Measurements from ENCODE around the gene AICDA.
A peak's percentile ranks its signal among the peaks of the same experiment; 100 is the strongest.
"Not testable (repeated sequence)": the region's sequence is repeated elsewhere in the genome, so short reads cannot be mapped to it uniquely, and the experiment has no call there.

The AICDA gene

DNA sequence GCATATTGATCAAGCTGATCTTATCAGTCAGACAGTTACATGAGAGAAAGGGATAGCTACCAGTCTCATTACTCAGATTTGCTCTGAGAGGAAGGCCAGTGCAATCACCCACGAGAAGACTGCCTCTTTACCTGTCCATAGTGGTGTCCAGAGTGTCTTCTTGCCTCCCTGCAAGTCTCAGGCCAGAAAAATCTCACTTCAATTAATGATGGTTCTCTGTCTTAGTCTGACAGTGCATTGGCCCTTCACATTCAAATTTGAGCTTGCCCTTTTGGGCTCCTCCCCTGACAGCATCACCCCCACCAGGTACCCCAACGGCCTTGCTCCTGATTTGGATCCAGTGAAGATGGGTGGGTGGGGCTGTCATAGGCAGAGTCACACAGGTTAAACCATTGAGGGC is at the start of gene AICDA:
Gene AICDA, minus strand, starts transcription at position 231 of the 400 bp plus-strand sequence. Its CDS starts 92 bp downstream, at position 139.
- DNase-seq (ENCODE audit: low spot score), result no peak

DNA sequence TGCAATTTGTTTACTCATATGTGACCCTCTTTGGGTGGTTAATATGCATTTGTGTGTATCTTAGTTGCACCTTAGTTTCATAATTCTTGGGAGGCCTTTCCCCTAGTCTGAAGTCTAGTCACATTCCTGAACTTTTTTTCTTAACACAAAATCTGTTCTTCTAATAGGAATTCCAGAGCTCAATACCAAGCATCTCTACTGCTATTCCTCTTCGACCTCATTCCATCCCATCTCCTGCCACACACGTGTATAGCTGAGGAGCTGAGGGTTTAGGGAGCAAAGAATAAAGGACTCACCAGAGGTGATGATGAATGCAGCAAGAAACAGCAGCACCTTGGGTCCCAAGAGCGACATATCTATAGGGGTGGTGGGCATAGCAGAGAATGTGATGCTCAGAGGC is 49.1 kb upstream of the AICDA start:
- DNase-seq (ENCODE audit: low spot score), result no peak

DNA sequence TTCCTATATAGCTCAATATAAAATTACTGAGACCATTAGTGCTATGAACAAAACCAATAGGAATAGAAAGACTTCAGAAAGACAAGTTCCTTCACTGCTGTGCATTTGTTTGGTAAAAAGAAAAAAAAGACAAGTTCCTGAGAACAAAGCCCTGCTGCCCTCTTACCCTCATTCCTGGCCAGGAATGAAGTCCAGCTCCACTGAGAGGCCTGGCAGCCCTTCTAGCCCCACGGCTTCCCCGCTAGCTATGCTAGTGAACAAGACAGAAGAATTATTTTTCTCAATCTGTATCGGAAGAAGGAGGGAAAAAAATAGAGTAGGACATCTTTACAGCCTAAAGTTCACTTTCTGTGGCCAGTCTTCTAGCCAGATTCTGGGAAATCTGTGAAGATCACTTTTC is 48.4 kb upstream of the AICDA start:
- no peak for DNase-seq (ENCODE audit: low spot score)

DNA sequence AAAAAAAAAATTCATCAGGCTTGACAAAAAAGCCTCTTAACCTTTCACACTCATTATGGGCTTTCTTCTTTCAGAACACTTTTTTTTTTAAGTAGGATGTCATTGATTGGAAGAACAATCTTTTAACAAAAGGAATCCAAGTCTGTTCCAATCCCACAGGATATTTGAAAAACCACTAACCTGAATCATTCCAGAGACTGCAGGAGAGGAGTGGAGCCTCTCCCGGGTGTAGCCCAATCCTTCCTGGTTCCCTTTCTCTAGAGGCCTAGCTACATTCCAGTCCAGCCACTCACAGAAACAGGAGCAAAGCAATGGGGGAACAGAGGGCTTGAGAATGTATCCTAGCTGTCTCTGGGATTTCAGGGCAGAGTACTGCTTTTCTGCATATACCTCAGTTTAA is 45.7 kb upstream of the AICDA start:
- DNase-seq (ENCODE audit: low spot score), result peak; percentile 85

DNA sequence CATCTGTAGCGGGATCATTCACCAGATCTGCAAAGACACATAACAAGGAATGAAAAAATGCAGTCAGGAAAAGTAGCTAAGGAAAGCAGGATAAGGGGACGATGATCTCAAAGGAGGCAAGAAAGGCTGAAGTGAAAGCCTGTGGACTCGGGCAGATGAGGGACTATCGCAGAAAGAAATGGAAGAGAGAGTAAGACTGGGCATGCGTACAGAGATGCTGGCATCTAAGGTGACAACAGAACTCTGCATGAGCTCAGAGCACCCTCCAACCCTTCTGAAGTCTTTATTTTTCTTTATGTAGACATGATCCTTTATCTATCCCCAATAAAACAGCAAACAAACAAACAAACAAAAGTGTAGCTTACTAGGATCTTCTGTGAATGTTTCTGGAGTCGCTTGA is 42.8 kb upstream of the AICDA start:
- DNase-seq (ENCODE audit: low spot score), result no peak

DNA sequence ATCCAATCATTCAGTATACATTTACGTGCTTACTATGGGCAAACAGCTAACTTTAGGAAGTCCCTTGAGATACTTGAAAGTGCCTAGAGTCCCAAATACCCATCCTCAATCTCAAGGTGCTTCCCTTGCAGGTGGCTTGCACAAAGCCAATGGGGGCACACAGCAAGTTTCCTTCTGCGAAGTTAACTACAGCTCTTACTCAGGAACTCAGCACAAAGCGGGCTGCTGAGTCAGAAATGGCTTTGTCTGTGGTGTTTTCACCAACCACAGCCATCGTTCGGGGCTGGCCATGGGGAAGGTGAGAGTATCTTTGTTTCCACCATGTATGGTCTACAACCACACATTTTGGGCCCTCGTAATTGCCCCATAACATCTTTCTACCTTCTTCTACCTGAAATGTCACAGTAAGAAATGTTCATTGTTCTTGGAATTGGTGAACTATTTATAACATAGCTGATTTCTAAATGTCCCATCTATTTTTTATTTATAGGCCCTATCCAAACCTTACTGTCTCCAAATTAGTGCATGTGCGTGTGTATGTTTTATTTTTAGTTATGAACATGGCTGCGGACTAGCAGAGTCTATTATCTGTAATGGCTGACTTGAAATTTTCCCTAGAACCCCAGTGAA is 36.0 kb upstream of the AICDA start:
- DNase-seq (ENCODE audit: low spot score), result no peak

DNA sequence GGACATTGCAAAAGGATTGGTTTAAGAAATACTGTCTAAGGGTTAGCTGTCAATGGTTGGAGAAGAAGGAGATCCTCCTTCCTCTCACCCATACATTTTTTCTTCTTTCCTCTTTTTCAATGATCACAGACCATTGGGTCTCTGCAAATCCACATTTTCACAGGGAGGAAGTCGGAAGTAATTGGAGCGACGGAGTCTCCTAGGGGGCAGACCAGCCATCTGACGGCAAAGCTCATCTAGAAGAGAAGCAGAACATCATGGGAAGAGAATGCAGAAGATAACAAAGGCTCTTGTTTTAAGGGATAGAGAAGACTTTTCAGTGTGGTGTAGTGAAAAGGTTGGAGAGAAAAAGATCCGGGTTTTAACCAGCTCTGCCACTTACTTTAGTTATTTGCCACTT is 35.3 kb upstream of the AICDA start:
- DNase-seq (ENCODE audit: low spot score), result no peak

DNA sequence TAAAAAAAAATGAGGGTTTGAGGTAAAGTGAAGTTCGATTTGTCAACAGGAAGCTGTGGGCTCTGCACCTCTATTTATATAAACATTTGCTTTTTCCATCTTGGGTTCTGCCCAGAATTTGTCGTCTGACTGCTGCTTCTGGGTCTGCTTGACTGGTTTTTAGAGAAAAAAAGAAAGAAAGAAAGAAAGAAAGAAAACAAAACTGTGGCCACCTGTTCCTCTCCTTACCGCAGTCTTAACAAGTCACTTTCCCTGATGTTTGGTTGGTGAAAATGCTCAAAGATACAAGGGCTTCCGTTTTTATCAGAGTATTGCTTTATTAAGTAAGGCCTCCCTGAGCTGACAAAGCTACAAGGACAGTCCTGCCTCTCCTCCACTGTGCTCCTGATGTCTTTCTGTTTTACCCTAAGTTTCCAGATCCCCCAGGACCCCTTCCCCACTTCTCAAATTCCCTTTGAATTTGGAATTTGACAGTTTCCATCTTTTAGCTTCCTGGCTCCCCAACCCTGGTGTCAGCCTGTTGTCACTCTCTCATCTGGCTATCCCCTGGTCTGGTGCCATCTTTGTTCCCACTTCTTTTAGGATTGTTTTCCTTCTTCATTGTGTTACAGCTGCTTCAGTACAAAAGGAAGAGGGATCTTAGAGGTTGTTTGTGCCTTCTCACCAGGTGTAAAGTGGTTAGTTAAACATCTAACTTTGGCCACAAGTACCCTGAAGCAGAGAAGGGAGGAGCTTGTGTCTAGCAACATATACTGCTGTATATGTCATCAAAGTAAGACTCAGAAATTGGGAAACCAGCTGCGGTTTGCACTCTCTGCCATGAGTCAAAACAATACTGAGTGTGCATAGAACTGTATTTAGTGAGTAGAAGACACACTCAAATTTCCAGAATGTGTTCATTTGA is 31.9 kb upstream of the AICDA start:
- DNase-seq (ENCODE audit: low spot score), result no peak

DNA sequence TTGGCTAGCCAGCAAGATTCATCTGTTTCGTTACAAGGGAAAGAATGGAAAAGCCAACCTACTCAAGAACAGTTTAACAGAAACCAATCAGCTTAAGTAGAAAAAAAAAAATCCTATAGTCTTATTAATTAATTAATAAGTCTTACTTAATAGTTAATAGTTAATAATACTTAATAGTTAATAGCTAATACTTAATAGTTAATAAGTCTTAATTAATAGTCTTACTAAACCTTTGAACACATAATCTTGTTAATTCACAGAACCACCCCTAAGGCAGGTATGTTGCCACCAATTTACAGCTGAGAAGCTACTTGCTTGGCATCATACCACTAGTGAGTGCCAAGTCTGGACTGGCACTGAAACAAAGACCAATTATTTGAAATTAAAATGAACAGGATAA is 30.1 kb upstream of the AICDA start:
- no peak for DNase-seq (ENCODE audit: low spot score)

DNA sequence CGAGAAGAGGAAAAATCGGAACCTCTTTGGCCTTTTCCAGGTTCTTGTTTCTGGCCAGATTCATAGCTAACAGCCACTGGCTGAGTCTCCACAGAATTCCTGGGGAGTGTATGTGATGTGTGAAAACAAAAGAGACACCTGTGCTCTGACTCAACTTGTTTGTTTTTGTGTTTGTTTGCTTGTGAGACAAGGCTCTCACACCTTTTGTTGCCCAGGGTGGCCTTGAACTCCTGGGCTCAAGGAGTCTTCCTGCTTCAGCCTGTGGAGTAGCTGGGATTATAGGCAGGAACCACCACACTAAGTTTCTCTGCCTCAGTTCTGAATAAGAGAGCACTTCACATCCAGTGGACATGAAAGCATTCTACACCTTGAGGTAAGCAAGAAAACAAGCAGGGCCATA is 27.3 kb upstream of the AICDA start:
- no peak for DNase-seq (ENCODE audit: low spot score)

DNA sequence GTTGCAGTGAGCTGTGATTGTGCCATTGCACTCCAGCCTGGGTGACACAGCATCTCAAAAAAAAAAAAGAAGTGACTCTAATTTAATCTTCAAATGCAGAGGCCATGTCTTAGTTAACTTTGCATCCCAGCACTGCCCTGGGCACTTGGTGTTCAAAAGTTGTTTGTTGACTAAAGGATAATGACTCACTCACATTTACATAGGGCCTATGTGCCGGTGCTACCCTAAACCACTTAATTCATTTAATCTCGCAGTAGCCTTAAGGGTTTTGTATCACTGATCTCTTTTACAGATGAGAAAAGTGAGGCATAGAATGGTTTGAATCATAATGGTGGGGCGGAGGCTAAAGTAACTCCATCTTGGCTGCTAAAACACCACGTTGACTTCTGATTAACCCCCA is 26.3 kb upstream of the AICDA start:
- DNase-seq (ENCODE audit: low spot score), result no peak

DNA sequence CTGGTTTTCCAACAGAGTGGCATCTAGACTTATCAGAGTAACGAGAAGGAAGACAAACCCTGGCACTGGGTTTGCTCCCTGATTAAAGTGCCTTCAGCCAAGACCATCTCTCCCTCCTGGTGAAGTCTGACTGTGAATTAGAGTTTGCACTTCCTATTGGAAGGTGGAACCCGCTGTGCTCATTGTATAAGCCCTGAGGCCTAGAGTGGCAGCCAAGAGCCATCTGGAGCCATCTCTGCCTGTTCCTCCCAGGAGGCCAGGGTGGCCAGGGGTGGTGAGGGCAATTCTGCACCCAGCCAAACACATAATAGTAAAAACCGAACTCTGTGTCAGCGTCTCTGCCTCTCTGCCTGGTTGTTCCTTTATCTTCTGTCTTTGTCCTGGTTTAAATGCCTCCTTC is 25.0 kb upstream of the AICDA start:
- no peak for DNase-seq (ENCODE audit: low spot score)

DNA sequence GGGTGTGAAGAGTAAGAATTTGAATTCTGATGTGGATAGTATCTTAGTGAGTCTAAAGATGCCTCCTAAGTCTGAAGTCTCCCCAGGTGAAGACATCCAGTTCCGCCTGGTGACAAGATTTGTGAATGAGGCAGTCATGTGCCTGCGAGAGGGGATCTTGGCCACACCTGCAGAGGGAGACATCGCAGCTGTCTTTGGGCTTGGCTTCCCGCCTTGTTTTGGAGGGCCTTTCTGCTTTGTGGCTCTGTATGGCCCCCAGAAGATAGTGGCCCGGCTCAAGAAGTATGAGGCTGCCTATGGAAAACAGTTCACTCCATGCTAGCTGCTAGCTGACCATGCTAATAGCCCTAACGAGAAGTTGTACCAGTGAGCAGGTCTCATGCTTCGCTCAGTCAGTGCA is 24.6 kb upstream of the AICDA start:
- DNase-seq (ENCODE audit: low spot score), result no peak

DNA sequence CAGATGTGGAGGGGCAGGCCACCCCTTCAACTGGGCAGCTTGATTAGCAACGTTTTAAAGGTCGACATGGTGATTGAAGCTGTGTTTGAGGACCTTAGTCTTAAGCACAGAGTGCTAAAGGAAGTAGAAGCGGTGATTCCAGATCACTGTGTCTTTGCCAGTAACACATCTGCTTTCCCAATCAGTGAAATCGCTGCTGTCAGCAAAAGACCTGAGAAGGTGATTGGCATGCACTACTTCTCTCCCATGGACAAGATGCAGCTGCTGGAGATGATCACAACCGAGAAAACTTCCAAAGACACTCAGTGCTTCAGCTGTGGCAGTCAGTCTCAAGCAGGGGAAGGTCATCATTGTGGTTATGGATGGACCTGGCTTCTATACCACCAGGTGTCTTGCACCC is 23.9 kb upstream of the AICDA start:
- DNase-seq (ENCODE audit: low spot score), result no peak

DNA sequence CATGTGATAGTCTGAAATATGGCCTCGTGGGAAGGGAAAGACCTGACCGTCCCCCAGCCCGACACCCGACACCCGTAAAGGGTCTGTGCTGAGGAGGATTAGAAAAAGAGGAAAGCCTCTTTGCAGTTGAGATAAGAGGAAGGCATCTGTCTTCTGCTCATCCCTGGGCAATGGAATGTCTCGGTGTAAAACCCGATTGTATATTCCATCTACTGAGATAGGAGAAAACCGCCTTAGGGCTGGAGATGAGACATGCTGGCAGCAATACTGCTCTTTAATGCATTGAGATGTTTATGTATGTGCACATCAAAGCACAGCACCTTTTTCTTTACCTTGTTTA is 23.3 kb upstream of the AICDA start:
- not testable (repeated sequence) for DNase-seq (ENCODE audit: low spot score)

DNA sequence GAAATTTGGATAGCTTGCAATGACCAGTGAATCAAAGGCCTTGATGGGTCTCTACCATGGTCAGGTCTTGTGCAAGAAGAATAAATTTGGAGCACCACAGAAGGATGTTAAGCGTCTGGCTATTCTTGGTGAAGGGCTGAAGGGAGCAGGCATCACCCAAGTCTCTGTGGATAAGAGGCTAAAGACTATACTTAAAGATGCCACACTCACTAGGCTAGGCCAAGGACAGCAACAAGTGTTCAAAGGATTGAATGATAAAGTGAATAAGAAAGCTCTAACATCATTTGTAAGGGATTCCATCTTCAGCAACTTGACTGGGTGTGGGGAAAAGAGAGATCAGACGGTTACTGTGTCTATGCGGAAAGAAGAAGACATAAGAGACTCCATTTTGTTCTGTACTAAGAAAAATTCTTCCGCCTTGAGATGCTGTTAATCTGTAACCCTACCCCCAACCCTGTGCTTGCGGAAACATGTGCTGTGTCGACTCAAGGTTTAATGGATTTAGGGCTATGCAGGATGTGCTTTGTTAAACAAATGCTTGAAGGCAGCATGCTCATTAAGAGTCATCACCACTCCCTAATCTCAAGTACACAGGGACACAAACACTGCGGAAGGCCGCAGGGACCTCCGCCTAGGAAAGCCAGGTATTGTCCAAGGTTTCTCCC is 22.8 kb upstream of the AICDA start:
- not testable (repeated sequence) for DNase-seq (ENCODE audit: low spot score)

DNA sequence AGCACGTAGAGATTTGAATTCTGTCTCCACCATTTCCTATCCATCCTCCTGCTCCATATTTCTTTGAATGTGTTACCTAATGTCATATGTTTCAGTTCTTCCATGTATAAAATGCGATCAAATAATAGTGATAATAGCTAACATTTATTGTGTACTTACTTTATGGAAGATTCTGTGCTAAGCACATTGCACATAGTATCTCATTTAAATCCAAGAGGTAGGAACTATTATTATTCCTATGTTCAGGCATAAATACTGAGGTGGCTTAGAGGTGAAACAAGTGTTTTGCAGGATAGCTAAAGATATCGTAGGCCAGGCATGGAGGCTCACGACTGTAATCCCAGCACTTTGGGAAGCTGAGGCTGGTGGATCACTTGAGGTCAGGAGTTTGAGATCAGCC is 17.5 kb upstream of the AICDA start:
- DNase-seq (ENCODE audit: low spot score), result no peak

DNA sequence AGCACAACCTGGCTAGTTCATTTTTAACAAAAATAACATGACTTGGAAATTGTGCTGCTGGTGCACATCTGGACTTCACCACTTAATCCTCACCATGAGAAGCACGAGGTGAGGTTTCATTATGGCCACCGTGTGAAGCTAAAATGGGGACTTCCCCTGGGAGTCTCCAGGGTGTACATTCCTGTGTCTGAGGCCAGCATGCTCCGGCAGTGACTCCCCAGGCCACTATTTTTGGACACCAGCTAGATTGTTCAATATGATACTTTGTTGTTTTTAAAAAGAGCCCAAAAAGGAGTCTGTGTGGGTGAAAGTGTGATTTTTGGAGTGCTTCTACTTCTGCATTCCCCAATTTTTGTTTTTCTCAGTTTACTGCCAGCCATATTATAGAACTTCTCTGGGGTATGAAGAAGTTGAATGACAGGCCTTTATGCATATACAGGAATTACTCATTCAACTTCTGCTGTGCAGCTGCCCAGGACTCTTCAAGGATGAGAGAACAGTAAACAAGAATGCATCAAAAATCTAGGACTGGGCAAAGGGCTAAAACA is 16.9 kb upstream of the AICDA start:
- DNase-seq (ENCODE audit: low spot score), result peak; percentile 49

DNA sequence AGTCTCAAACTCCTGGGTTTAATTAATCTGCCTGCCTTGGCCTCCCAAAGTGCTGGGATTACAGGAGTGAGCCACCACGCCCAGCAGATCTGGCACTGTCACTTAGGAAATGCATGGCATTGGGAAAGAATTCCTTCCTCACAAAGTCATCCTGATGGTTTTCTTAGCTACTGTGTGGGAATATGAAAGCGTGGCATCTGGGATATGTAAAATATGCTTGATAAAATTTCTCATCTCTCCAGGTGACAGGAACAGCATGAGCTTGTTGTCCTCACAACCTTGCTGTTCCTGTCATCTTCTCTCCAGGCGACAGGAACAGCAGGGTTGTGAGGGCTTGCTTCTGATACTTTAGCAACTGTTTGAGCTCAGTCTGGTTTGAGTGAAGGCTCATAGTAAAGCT is 16.1 kb upstream of the AICDA start:
- DNase-seq (ENCODE audit: low spot score), result peak; percentile 6

DNA sequence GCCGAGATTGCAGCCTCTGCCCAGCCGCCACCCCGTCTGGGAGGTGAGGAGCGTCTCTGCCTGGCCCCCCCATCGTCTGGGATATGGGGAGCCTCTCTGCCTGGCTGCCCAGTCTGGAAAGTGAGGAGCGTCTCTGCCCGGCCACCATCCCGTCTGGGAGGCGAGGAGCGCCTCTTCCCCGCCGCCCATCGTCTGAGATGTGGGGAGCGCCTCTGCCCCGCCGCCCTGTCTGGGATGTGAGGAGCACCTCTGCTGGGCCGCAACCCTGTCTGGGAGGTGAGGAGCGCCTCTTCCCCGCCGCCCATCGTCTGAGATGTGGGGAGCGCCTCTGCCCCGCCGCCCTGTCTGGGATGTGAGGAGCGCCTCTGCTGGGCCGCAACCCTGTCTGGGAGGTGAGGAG is 12.1 kb upstream of the AICDA start:
- not testable (repeated sequence) for DNase-seq (ENCODE audit: low spot score)

DNA sequence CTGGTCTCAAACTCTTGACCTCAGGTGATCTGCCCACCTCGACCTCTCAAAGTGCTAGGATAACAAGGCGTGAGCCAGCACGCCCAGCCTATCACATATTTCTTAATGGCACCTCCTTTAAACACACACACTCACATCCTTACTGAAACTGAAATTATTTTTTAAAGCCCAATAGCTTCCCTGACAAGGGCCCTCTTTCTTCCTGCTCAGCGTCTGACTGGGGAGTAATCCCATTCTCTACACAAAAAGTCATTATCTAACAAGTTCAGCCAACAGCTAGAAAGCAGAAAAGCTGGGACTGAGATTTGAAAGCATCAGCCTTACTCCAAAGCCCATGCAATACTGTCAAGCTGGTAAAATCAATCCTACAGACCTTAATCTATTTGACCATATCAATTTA is 10.0 kb upstream of the AICDA start:
- no peak for DNase-seq (ENCODE audit: low spot score)

DNA sequence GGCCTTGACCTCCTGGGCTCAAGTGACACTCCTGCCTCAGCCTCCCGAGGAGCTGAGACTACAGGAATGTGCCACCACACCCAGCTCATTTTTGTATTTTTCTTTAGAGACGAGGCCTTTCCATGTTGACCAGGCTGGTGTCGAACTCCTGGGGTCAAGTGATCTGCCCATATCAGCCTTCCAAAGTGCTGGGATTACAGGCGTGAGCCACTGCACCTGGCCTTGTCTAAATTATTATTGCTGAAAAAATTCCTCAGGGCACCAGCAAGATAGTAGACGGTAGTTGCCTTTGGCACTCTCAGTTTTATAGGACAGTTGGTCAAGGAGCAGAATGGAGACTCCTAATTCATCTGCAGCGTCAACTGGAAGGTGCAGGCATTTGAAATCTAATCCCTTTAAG is 2.5 kb upstream of the AICDA start:
- no peak for DNase-seq (ENCODE audit: low spot score)

DNA sequence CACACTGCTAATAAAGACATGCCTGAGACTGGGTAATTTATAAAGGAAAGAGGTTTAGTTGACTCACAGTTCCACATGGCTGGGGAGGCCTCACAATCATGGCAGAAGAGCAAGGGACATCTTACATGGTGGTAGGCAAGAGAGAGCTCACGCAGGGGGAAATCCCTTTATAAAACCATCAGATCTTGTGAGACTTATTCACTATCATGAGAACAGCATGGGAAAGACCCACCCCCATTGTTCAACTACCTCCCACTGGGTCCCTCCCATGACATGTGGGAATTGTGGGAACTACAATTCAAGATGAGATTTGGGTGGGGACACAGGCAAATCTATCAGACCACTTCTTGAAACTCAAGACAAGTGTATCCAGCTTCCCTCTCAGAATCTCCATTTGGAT is 1.2 kb upstream of the AICDA start:
- not testable (repeated sequence) for DNase-seq (ENCODE audit: low spot score)

Data from AG08395 (cell line).